ENCODE measurements around the gene FITM1. TPM values are rescaled to one million over a fixed set of nuclear protein-coding genes. Genes with fewer than 3 reads are reported as not detected.

FITM1 gene
- total RNA-seq, 1 experiment from 2014 or later = 0.47 TPM

GRCh38 chr14:24110060-24110459 is 20.4 kb upstream of the FITM1 start:
- peak; percentile 65 for DNase-seq (ENCODE audit: unreplicated experiment)
- Mint-ChIP-seq H3K36me3 (ENCODE audit: insufficient read depth, unreplicated experiment) (peaks cover 9% of the 10 kb centered on the region), H3K27me3 (ENCODE audit: insufficient read depth, unreplicated experiment) (no peaks in the 10 kb centered on the region), H3K4me3 (ENCODE audit: unreplicated experiment) (no peak overlapping the region), H3K4me1 (ENCODE audit: insufficient read depth, unreplicated experiment) (peaks cover 11% of the 10 kb centered on the region), H3K9me3 (ENCODE audit: unreplicated experiment) (no peaks in the 10 kb centered on the region), H3K27ac (ENCODE audit: low read depth, unreplicated experiment) (no peak overlapping the region)
- POLR2A ChIA-PET = interaction anchor here (0.6 to 6.8 kb wide), 20 partner anchors 17 to 824 kb away, joined by 3 to 90 read pairs (median 3); partner anchors contain the start of genes DHRS4L2, EMC9, IPO4 and IRF9
- intact Hi-C loops (cut with micrococcal nuclease) = no loop called here
- BruUV-seq (replicated peaks) = no TSS peak
- TF ChIP-seq, protein P1, sequence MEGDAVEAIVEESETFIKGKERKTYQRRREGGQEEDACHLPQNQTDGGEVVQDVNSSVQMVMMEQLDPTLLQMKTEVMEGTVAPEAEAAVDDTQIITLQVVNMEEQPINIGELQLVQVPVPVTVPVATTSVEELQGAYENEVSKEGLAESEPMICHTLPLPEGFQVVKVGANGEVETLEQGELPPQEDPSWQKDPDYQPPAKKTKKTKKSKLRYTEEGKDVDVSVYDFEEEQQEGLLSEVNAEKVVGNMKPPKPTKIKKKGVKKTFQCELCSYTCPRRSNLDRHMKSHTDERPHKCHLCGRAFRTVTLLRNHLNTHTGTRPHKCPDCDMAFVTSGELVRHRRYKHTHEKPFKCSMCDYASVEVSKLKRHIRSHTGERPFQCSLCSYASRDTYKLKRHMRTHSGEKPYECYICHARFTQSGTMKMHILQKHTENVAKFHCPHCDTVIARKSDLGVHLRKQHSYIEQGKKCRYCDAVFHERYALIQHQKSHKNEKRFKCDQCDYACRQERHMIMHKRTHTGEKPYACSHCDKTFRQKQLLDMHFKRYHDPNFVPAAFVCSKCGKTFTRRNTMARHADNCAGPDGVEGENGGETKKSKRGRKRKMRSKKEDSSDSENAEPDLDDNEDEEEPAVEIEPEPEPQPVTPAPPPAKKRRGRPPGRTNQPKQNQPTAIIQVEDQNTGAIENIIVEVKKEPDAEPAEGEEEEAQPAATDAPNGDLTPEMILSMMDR (IDR thresholded peaks at IDR 0.05; ENCODE audit: unreplicated experiment) = no peak
- CTCF ChIA-PET = interaction anchor here (0.5 to 10.7 kb wide), 20 partner anchors 9 to 1120 kb away, joined by 3 to 272 read pairs (median 4); partner anchors contain the start of genes IRF9 and PCK2

GRCh38 chr14:24110523-24110922 is 19.9 kb upstream of the FITM1 start:
- ChIA-PET CTCF (interaction anchor here (0.6 to 10.7 kb wide), 16 partner anchors 15 to 635 kb away, joined by 3 to 272 read pairs (median 4); partner anchors contain the start of genes DHRS1, IRF9, NOP9 and PCK2), POLR2A (interaction anchor here (0.6 to 6.8 kb wide), 21 partner anchors 13 to 824 kb away, joined by 3 to 90 read pairs (median 3); partner anchors contain the start of genes DHRS4L2, EMC9, IPO4 and IRF9)
- Mint-ChIP-seq H3K27ac (ENCODE audit: low read depth, unreplicated experiment) (no peak overlapping the region), H3K4me1 (ENCODE audit: insufficient read depth, unreplicated experiment) (peaks cover 15% of the 10 kb centered on the region), H3K36me3 (ENCODE audit: insufficient read depth, unreplicated experiment) (peaks cover 10% of the 10 kb centered on the region), H3K4me3 (ENCODE audit: unreplicated experiment) (no peak overlapping the region), H3K9me3 (ENCODE audit: unreplicated experiment) (no peaks in the 10 kb centered on the region), H3K27me3 (ENCODE audit: insufficient read depth, unreplicated experiment) (no peaks in the 10 kb centered on the region)
- intact Hi-C loops (cut with micrococcal nuclease) = no loop called here
- BruUV-seq (replicated peaks) = no TSS peak
- TF ChIP-seq, protein P1 (IDR thresholded peaks at IDR 0.05; ENCODE audit: unreplicated experiment) = no peak
- DNase-seq (ENCODE audit: unreplicated experiment) = no peak

GRCh38 chr14:24113379-24113800 is 17.1 kb upstream of the FITM1 start:
- Mint-ChIP-seq H3K4me1 (ENCODE audit: insufficient read depth, unreplicated experiment) (peaks cover 14% of the 10 kb centered on the region), H3K27me3 (ENCODE audit: insufficient read depth, unreplicated experiment) (no peaks in the 10 kb centered on the region), H3K4me3 (ENCODE audit: unreplicated experiment) (peak overlapping the region; percentile 97), H3K36me3 (ENCODE audit: insufficient read depth, unreplicated experiment) (peaks cover 23% of the 10 kb centered on the region), H3K9me3 (ENCODE audit: unreplicated experiment) (no peaks in the 10 kb centered on the region), H3K27ac (ENCODE audit: low read depth, unreplicated experiment) (peak overlapping the region; percentile 99)
- TSS peak; percentile 83 for BruUV-seq (replicated peaks)
- no peak for DNase-seq (ENCODE audit: unreplicated experiment)
- ChIA-PET POLR2A (interaction anchor here (0.6 to 6.6 kb wide), 22 partner anchors 9 to 792 kb away, joined by 3 to 252 read pairs (median 10); partner anchors contain the start of genes CHMP4A, DHRS4L2, EMC9 and FITM1), CTCF (interaction anchor here (0.6 to 2.1 kb wide), 9 partner anchors 20 to 1228 kb away, joined by 3 to 8 read pairs (median 5); no protein-coding TSS in a partner anchor)
- intact Hi-C loops (cut with micrococcal nuclease) = no loop called here
- TF ChIP-seq, protein P1 (IDR thresholded peaks at IDR 0.05; ENCODE audit: unreplicated experiment) = no peak

DNA sequence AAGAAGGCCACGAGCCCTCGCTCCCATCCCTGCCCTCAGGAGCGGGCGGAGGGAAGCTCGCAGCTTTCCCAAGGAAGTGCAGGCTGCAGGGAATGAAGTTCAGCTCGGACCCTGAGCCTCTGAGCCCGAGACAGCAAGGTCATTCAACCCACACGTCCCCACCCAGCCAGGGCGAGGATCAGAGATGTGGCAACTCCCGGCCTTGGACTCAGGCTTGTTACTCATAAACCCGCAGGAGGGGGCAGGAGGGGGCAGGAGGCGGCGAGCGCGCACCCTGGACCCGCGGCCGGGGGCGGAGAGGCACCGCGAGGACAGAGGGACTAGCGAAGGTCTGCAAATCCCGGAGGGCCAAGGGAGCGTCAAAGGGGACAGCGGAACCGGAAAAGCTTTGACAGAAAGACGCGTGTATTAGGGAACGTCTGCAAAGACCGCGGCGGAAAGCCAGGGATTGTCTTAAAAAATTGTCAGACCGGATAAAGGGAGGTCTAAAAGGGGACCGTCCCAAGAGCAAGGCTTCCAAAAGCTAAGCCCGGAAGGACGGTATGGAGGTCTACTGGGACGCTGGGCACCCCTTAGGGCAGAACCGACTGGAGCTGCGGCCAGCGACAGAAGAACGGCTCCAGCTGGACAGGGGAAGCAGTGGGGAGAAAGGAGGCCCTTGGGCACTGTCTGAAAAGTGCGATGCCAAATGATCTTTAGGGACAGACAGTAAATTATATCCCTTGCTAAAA is 16.5 kb upstream of the FITM1 start:
- peak; percentile 94 for DNase-seq (ENCODE audit: unreplicated experiment)
- TF ChIP-seq, protein P1 (IDR thresholded peaks at IDR 0.05; ENCODE audit: unreplicated experiment) = no peak
- Mint-ChIP-seq H3K9me3 (ENCODE audit: unreplicated experiment) (no peaks in the 10 kb centered on the region), H3K36me3 (ENCODE audit: insufficient read depth, unreplicated experiment) (peaks cover 29% of the 10 kb centered on the region), H3K4me1 (ENCODE audit: insufficient read depth, unreplicated experiment) (peaks cover 9% of the 10 kb centered on the region), H3K4me3 (ENCODE audit: unreplicated experiment) (peak overlapping the region; percentile 97), H3K27me3 (ENCODE audit: insufficient read depth, unreplicated experiment) (no peaks in the 10 kb centered on the region), H3K27ac (ENCODE audit: low read depth, unreplicated experiment) (peak overlapping the region; percentile 99)
- ChIA-PET CTCF (interaction anchor here (0.6 to 2.1 kb wide), 22 partner anchors 11 to 1229 kb away, joined by 3 to 8 read pairs (median 4); partner anchors contain the start of genes FITM1, PSME1 and PSME2), POLR2A (interaction anchor here (0.6 to 6.6 kb wide), 40 partner anchors 9 to 1157 kb away, joined by 3 to 252 read pairs (median 4); partner anchors contain the start of genes ACIN1, C14orf119, CHMP4A and CIDEB)
- intact Hi-C loops (cut with micrococcal nuclease) = loop anchor here (2.0 kb wide), 1 partner anchor 33 kb away; the partner anchor contains the start of genes PSME2 and RNF31
- no TSS peak for BruUV-seq (replicated peaks)

All from MCF 10A (cell line).